Suprapubic skin (tissue), 4 donors: ENCODE results near the gene FA2H.

Source experiments
- CTCF ChIP-seq, 2 donors: fragments of 200-600 bp in 1 of 2; fragments of 450-650 bp in 1 of 2; sonication (generic) in 1 of 2; IDR thresholded peaks; one replicate each; pipeline ENCODE4 v1.5.1; 2016 to 2019; ENCODE audit warnings: antibody characterized with exemption in 2 of 2, mild to moderate bottlenecking in 1 of 2, moderate library complexity in 1 of 2
- EP300 ChIP-seq: sonication (generic); formaldehyde crosslinking; IDR thresholded peaks from one replicate; pipeline ENCODE4 v1.6.1; 2017; ENCODE audit warnings: antibody characterized with exemption
- POLR2A ChIP-seq, 2 donors: fragments of 450-650 bp; IDR thresholded peaks; one replicate each; pipeline ENCODE4 v1.6.1; 2017; ENCODE audit warnings: antibody characterized with exemption in 2 of 2, mild to moderate bottlenecking in 2 of 2, moderate library complexity in 2 of 2
- POLR2AphosphoS5 ChIP-seq, 3 donors: sonication (generic); formaldehyde crosslinking; IDR thresholded peaks; one replicate each; pipeline ENCODE4 v1.6.1; 2017; ENCODE audit warnings: antibody characterized with exemption in 3 of 3

- no peak for TF ChIP-seq EP300
- no peak for TF ChIP-seq CTCF (IDR thresholded peaks at IDR 0.05)
- no peak for TF ChIP-seq POLR2A (IDR thresholded peaks at IDR 0.05)
- no peak for TF ChIP-seq POLR2AphosphoS5 (IDR thresholded peaks at IDR 0.05)
These were observed 61.3 kb downstream of the FA2H start for GRCh38 chr16:74713325-74713724.
